SJSA1 (cell line): ENCODE data around the gene GRIK3. TPM values are rescaled to one million over a fixed set of nuclear protein-coding genes. Genes with fewer than 3 reads are reported as not detected.

Source experiments
- DNase-seq, 2 experiments: peaks; one replicate each; pipeline ENCODE4 v3.0.0-alpha.2; 2015 to 2020; ENCODE audit warnings: low spot score in 2 of 2, low read depth in 1 of 2
- H3K27ac ChIP-seq: fragments of 250-450 bp; sonication (Bioruptor Pico); 2 replicates; pipeline ENCODE4 v1.5.1; 2020; ENCODE audit warnings: mild to moderate bottlenecking, moderate library complexity
- H3K27me3 ChIP-seq: fragments of 250-450 bp; sonication (Bioruptor Pico); replicated peaks from 2 replicates; pipeline ENCODE4 v1.5.1; 2020; ENCODE audit warnings: mild to moderate bottlenecking, moderate library complexity
- H3K36me3 ChIP-seq: fragments of 250-450 bp; sonication (Bioruptor Pico); 2 replicates; pipeline ENCODE4 v1.5.1; 2020; ENCODE audit warnings: mild to moderate bottlenecking
- H3K4me1 ChIP-seq: fragments of 250-450 bp; sonication (Bioruptor Pico); replicated peaks from 2 replicates; pipeline ENCODE4 v1.6.1; 2021; ENCODE audit warnings: mild to moderate bottlenecking
- H3K4me3 ChIP-seq: fragments of 250-450 bp; sonication (Bioruptor Pico); 2 replicates; pipeline ENCODE4 v1.5.1; 2020; ENCODE audit warnings: mild to moderate bottlenecking
- H3K9me3 ChIP-seq: fragments of 250-450 bp; sonication (Bioruptor Pico); replicated peaks from 2 replicates; pipeline ENCODE4 v1.5.1; 2020; ENCODE audit warnings: mild to moderate bottlenecking
- total RNA-seq: library from RNA; depleted of rRNA; stranded (reverse); fragments of >200 nt; shearing (Covaris generic); gene quantifications from 2 replicates; pipeline ENCODE4 v1.2.3, GENCODE V29; 2014

Gene GRIK3
- total RNA-seq, 1 experiment from 2014 or later: not detected

DNA sequence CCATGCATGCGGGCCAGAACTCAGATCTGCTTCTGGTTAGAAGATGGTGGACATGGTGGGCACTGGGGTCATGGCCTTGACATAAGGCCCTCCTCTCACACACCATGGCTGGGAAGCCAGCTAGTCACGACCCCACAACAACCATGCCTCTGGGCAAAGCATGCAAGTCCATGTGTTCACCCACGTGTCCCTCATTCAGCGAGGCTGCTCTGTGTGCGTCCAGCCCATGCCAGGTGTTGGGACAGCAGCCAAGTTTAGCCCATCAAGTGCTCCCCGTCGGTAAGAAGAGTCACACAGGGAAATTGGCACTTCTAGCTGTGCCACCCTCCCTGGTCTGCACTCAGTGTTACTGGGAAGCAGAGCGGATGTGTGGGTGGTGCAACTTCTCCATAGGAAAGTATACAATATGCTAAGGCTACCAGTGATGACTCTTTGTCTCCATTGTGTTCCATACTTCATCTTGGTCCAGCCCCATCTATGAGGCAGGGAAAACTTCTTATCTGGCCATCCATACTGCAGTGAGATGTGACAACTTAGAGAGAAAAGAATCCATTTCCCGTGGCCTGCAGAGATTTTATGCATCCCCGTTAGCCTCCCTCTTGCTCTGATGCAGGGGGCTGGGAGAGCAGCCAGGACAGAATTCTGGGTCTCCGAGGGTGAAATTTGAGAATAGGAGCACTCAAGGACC is 198.0 kb downstream of the GRIK3 start:
- H3K4me1 ChIP-seq: no peaks in the 10 kb centered on the region
- no peak overlapping the region for H3K27ac ChIP-seq
- no peak for DNase-seq
- no peaks in the 10 kb centered on the region for H3K27me3 ChIP-seq
- no peak overlapping the region for H3K4me3 ChIP-seq
- no peaks in the 10 kb centered on the region for H3K36me3 ChIP-seq
- H3K9me3 ChIP-seq: no peaks in the 10 kb centered on the region

- no peak for DNase-seq
- Histone ChIP-seq H3K27me3 (no peaks in the 10 kb centered on the region), H3K9me3 (no peaks in the 10 kb centered on the region), H3K4me1 (no peaks in the 10 kb centered on the region), H3K27ac (no peak overlapping the region), H3K4me3 (no peak overlapping the region), H3K36me3 (no peaks in the 10 kb centered on the region)
These were observed 198.6 kb downstream of the GRIK3 start for GRCh38 chr1:36835696-36836095.

- Histone ChIP-seq H3K9me3 (no peaks in the 10 kb centered on the region), H3K4me3 (no peak overlapping the region), H3K36me3 (no peaks in the 10 kb centered on the region), H3K4me1 (no peaks in the 10 kb centered on the region), H3K27me3 (no peaks in the 10 kb centered on the region), H3K27ac (no peak overlapping the region)
- no peak for DNase-seq
These were observed 199.2 kb downstream of the GRIK3 start for GRCh38 chr1:36835017-36835695.

DNA sequence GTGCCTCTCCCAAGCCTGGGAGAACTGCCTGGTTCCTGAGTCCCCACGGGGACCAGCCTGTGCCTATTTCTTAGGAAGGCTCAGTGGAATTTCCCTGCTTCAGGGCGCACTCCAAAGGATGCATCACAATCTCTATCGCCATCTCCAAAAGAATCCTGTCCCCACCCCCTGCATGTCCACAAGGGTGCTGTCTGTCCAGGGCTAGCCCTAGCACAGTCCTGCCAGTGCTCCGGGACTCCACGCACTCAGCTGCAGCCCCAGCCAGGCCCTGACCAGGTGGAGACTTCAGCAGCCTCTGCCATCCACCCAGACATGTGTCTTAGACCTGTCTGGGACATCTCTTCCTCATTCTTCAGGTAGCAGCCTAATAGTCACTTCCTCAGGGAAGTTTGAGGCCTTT is 199.7 kb downstream of the GRIK3 start:
- no peak overlapping the region for H3K27ac ChIP-seq
- H3K4me3 ChIP-seq: no peak overlapping the region
- no peaks in the 10 kb centered on the region for H3K27me3 ChIP-seq
- no peaks in the 10 kb centered on the region for H3K36me3 ChIP-seq
- no peaks in the 10 kb centered on the region for H3K4me1 ChIP-seq
- no peaks in the 10 kb centered on the region for H3K9me3 ChIP-seq
- no peak for DNase-seq

DNA sequence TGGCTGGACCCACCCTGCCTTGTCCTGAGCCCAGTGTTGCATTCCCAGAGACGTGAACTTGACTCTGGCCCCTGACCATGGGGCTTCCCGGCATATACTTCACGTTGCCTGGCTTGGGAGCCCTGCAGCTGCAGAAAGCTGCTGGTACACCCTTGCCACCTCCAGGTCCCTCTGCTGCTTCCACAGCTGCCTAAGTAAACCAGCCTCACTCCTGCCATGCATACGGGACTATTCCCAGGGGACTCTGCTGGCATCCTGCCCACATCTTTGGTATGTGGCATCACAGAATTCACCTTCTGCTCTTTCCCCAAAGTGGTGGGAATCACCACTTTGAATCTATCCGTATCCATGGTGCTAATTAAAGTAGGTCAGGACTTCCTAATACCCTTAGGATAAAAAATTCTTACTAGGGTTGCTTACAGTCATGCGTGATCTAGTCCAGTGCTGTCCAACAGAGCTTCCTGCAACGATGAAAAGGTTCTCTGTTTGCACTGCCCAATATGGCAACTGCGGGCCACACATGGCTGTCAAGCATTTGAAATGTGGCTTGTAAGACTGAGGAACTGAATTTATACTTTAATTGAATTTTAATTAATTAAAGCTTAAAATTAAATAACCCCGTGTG is 203.0 kb downstream of the GRIK3 start:
- H3K9me3 ChIP-seq: no peaks in the 10 kb centered on the region
- no peaks in the 10 kb centered on the region for H3K4me1 ChIP-seq
- H3K27me3 ChIP-seq: no peaks in the 10 kb centered on the region; the same call in 1 of the 2 replicates
- DNase-seq: no peak
- no peak overlapping the region for H3K4me3 ChIP-seq
- no peak overlapping the region for H3K27ac ChIP-seq
- no peaks in the 10 kb centered on the region for H3K36me3 ChIP-seq

GRCh38 chr1:36829961-36830360 is 204.4 kb downstream of the GRIK3 start:
- H3K9me3 ChIP-seq: no peaks in the 10 kb centered on the region
- H3K4me3 ChIP-seq: no peak overlapping the region
- no peak for DNase-seq
- H3K36me3 ChIP-seq: no peaks in the 10 kb centered on the region
- no peak overlapping the region for H3K27ac ChIP-seq
- no peaks in the 10 kb centered on the region; the same call in 1 of the 2 replicates for H3K27me3 ChIP-seq
- no peaks in the 10 kb centered on the region for H3K4me1 ChIP-seq

- DNase-seq: no peak
- Histone ChIP-seq H3K27me3 (no peaks in the 10 kb centered on the region; the same call in 1 of the 2 replicates), H3K4me3 (no peak overlapping the region), H3K27ac (no peak overlapping the region), H3K36me3 (no peaks in the 10 kb centered on the region), H3K9me3 (no peaks in the 10 kb centered on the region), H3K4me1 (no peaks in the 10 kb centered on the region)
These were observed 205.2 kb downstream of the GRIK3 start for GRCh38 chr1:36829066-36829465.

DNA sequence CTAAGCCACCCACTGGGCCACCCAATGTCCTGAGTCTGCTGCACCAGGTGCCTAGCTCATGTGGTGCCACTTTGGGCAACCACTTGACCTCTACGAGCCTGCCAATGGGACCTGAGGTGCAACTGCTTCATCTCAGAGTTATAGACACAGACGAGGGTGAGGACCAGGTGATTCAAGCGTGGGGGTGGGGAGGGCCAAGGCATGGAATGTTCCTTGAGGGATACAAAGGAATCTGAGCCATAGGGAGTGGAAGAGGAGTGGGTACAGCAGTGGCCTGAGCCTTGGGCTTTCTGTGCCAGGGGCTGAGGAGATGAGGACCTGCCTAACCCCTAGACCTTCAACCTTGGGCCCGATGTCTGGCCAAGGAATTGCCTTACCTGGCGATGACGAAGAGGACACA is 209.1 kb downstream of the GRIK3 start:
- no peaks in the 10 kb centered on the region for H3K9me3 ChIP-seq
- H3K4me3 ChIP-seq: no peak overlapping the region
- H3K27ac ChIP-seq: no peak overlapping the region
- no peaks in the 10 kb centered on the region for H3K4me1 ChIP-seq
- DNase-seq: no peak
- no peaks in the 10 kb centered on the region for H3K36me3 ChIP-seq
- peaks cover 6% of the 10 kb centered on the region for H3K27me3 ChIP-seq

DNA sequence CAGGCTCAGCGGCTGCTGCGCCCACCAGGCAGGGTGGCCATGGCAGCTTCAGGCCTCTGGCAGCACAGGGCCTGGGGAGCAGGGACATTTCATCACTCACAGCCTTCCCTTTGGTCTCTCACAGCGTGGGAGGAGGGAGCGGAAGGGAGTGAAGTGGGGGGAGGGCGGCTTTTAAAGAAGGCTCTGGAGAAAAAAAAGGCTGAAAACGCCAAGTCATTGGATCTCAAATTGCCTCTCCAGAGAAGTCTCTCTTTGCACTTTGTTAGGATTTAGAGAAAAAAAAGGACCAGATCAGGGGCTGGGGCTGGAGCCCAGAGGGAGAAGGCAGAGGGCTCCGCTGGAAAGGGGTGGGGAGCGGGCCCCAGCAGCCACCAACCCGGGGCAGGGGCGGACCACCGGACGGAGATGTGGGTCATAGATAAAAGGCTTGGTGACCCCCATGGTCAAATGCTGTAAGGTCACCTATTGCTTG is 209.9 kb downstream of the GRIK3 start:
- no peak overlapping the region for H3K4me3 ChIP-seq
- DNase-seq: no peak
- no peak overlapping the region for H3K27ac ChIP-seq

GRCh38 chr1:36822648-36823047 is 211.7 kb downstream of the GRIK3 start:
- Histone ChIP-seq H3K9me3 (no peaks in the 10 kb centered on the region), H3K4me3 (no peak overlapping the region), H3K36me3 (no peaks in the 10 kb centered on the region), H3K27ac (no peak overlapping the region), H3K27me3 (peaks cover 6% of the 10 kb centered on the region), H3K4me1 (no peaks in the 10 kb centered on the region)
- no peak for DNase-seq

More for the DNA sequence above, 209.9 kb downstream of the GRIK3 start:
- H3K4me1 ChIP-seq: no peaks in the 10 kb centered on the region
- H3K27me3 ChIP-seq: peaks cover 6% of the 10 kb centered on the region
- no peaks in the 10 kb centered on the region for H3K9me3 ChIP-seq
- no peaks in the 10 kb centered on the region for H3K36me3 ChIP-seq

DNA sequence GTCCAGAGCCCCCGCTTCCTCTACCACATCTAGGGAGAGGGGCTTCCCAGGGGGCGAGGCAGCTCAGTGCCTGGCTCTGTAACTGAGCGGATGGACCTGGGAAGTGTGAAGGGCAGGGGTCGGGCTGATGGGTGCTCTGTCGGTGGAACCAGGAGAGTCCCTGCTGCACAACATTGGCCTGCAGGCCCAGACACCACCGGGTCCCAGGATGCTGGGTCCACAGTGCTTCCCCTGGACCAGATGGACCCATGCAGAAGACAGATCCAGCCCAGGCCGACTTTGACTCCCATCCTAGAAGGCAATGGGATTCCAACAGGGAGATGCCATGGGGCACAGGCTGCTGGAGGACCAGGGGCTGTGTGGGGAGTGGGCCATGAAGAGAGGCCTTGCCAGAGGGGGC is 212.9 kb downstream of the GRIK3 start:
- Histone ChIP-seq H3K4me1 (no peaks in the 10 kb centered on the region), H3K27ac (no peak overlapping the region), H3K9me3 (no peaks in the 10 kb centered on the region)

GRCh38 chr1:36818771-36819170 is 215.5 kb downstream of the GRIK3 start:
- H3K4me3 ChIP-seq: no peak overlapping the region
- no peaks in the 10 kb centered on the region for H3K9me3 ChIP-seq
- DNase-seq: no peak
- H3K27me3 ChIP-seq: peaks cover 6% of the 10 kb centered on the region
- no peak overlapping the region for H3K27ac ChIP-seq
- no peaks in the 10 kb centered on the region for H3K36me3 ChIP-seq
- H3K4me1 ChIP-seq: no peaks in the 10 kb centered on the region

More for the DNA sequence above, 212.9 kb downstream of the GRIK3 start:
- Histone ChIP-seq H3K36me3 (no peaks in the 10 kb centered on the region), H3K4me3 (no peak overlapping the region), H3K27me3 (peaks cover 6% of the 10 kb centered on the region)
- no peak for DNase-seq

GRCh38 chr1:36816348-36816747 is 218.0 kb downstream of the GRIK3 start:
- H3K9me3 ChIP-seq: no peaks in the 10 kb centered on the region
- H3K27ac ChIP-seq: no peak overlapping the region
- peaks cover 6% of the 10 kb centered on the region for H3K27me3 ChIP-seq
- no peak for DNase-seq
- H3K4me1 ChIP-seq: no peaks in the 10 kb centered on the region
- H3K36me3 ChIP-seq: no peaks in the 10 kb centered on the region
- no peak overlapping the region for H3K4me3 ChIP-seq

DNA sequence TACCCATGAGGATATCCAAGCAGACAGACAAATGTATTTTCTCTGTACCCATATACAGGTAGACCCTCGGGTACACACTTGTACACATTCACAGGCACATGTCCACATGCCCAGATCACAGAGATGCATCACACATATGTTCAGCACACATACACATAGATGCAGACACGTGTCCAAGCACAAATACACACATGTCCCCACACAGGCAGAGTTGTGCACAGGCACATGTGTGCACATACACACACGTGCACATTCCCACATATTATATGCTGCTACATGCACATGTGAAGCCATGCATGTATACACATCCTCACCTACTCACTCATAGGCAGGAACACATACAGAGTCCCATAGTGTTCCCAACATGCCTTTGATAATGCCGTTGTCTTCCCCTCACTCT is 219.5 kb downstream of the GRIK3 start:
- no peak overlapping the region for H3K4me3 ChIP-seq
- no peaks in the 10 kb centered on the region for H3K9me3 ChIP-seq
- H3K27ac ChIP-seq: no peak overlapping the region
- no peaks in the 10 kb centered on the region for H3K36me3 ChIP-seq
- H3K27me3 ChIP-seq: no peaks in the 10 kb centered on the region; the same call in 1 of the 2 replicates
- no peak for DNase-seq
- no peaks in the 10 kb centered on the region for H3K4me1 ChIP-seq
